ENCODE results near the gene MAP3K13.

DNA sequence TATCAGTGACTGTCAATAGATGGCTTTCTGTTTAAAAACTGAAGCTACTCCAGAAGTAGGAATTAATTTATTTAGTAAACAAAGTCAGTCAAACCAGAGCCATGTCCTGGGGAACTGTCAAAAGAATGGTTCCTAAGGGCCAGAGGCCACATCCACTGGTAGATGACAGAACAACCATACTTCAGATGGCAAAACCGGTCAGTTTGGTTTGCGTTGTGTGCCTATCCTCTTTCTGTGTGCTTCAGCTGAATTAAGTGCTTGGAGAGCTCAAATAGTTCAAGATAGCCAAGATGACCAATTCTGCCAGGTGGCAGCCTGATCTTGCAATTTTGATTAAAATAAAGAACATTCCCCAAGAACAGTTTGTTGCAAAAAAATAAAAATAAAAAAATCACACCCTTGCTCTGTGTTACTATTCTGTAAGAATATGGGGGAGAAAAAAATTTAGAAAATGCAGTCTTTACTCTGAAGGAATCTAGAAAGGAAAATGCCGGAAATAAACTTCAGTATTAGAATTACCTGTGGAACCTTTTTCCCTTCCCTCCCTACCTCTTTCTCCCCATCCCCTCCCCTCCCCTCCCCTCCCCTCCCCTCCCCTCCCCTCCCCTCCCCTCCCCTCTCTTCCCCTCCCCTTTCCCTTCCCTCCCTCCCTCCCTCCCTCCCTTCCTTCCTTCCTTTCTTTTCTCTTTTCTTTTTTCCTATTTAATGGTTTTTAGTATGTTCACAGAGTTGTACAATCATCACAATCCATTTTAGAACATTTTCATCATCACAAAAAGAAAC lies 2.5 kb downstream of the MAP3K13 start:
- TF ChIP-seq GATA2 (IDR thresholded peaks at IDR 0.05; ENCODE audit: low read depth, low read length) (no peak), GATA3 (IDR thresholded peaks at IDR 0.05; ENCODE audit: low read depth, low read length) (no peak)
